ENCODE results near the gene SARDH. TPM values are rescaled to one million over a fixed set of nuclear protein-coding genes. Genes with fewer than 3 reads are reported as not detected.

SARDH gene
- polyA plus RNA-seq, 3 donors: not detected

DNA sequence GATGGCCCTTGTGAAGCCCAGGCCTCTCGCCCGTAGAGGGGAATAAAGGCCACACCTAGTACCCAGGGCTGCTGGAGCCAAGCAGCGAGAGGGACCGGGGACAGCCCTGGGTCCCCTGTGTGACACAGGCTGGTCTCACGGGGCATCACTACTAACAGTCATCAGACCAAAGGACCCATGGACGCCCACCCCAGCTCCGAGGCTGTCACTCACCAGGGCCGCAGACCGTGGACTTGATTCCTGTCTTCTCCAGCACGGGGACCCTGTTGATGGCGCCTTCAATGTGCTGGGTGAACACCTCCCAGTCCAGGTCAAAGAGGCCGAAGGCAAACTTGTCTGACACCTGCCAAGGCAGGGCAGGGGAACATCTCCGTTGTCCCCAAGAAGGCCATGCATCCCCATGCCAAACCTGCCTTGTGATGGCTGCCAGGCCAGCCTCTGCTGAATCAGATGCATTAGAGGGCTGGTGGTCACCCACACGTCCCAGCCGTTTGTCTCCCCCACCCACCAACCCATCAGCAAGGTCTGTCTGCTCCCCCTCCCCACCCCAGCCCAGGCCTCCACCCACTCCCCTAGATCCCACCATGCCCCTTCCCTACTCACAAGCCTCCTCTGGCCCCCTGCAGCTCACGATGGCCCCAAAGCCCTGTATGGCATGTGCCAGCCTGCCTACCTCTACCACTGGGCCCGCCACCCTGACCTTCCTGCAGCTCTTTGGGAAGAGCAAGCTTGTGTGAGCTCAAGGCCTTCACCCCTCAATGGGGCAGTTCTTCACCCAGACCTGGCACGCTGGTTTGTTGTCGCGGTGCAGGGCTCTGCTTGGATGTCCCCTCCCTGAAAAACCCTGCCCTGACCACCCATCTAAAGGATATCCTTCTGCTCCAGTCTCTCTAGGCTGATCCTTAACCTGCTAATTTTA is 20.8 kb downstream of the SARDH start:
- no peak overlapping the region for H3K27ac Mint-ChIP-seq

DNA sequence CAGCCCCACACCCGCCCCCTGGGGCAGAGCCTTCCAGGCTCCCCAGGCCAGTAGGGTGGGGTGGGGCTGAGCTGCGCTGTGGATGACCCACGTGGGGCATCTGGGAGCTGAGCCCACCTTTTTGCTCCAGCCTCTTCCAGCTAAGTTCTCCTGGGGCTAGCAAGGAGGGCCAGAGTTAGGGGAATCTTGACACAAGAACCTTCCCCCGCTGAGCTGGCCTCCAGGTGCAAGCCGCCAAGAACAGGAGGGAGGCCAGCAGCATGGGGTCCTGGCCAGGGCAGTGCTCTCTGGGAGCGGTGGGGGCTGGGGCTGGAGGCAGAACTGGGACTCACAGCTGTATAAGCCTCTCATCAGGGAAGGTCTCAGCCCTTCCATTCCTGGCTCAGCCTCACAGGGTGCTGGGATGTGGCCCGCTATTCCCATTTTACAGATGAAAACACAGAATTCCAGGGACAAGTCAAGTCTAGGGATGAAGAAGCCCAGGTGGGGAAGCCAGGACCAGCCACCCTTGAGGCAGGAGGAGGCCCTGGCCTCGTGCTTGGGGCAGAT is 21.5 kb downstream of the SARDH start:
- Mint-ChIP-seq H3K9me3 (peaks cover 0 to 3% (median 3%) of the 10 kb centered on the region in 7 donors), H3K36me3 (no peaks in the 10 kb centered on the region), H3K4me1 (no peaks in the 10 kb centered on the region), H3K27ac (no peak overlapping the region), H3K4me3 (no peak overlapping the region), H3K27me3 (ENCODE audit: low read depth in 3 of 3) (peaks cover 3 to 8% (median 6%) of the 10 kb centered on the region in 3 donors)
- H4K20me1 ChIP-seq (ENCODE audit: insufficient read depth, low read length): no peaks in the 10 kb centered on the region
- TF ChIP-seq, protein P1, sequence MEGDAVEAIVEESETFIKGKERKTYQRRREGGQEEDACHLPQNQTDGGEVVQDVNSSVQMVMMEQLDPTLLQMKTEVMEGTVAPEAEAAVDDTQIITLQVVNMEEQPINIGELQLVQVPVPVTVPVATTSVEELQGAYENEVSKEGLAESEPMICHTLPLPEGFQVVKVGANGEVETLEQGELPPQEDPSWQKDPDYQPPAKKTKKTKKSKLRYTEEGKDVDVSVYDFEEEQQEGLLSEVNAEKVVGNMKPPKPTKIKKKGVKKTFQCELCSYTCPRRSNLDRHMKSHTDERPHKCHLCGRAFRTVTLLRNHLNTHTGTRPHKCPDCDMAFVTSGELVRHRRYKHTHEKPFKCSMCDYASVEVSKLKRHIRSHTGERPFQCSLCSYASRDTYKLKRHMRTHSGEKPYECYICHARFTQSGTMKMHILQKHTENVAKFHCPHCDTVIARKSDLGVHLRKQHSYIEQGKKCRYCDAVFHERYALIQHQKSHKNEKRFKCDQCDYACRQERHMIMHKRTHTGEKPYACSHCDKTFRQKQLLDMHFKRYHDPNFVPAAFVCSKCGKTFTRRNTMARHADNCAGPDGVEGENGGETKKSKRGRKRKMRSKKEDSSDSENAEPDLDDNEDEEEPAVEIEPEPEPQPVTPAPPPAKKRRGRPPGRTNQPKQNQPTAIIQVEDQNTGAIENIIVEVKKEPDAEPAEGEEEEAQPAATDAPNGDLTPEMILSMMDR (IDR thresholded peaks at IDR 0.05): no peak
- H3K9ac ChIP-seq (ENCODE audit: insufficient read depth, low read length, poor library complexity, severe bottlenecking): no peak overlapping the region
- no peaks in the 10 kb centered on the region for H3K79me2 ChIP-seq (ENCODE audit: insufficient read depth, low read length)
- WGBS (ENCODE audit: insufficient coverage): 87% methylated on average over 7 of the region's 8 CpGs
- no peak overlapping the region for H3K4me3 ChIP-seq (replicated peaks in 1 of 3; ENCODE audit: low read depth in 2 of 3, low read length in 3 of 3)
- no peak overlapping the region for H3K4me2 ChIP-seq (replicated peaks; ENCODE audit: extremely low read depth, low read length, poor library complexity, severe bottlenecking)
- H3K27me3 ChIP-seq (ENCODE audit: control insufficient read depth in 2 of 2, insufficient read depth in 2 of 2, low read length in 2 of 2): no peaks in the 10 kb centered on the region
- H2AFZ ChIP-seq (ENCODE audit: insufficient read depth, low read depth, low read length, poor library complexity, severe bottlenecking): no peak overlapping the region
- no peak overlapping the region for H3K27ac ChIP-seq (ENCODE audit: low read depth in 1 of 2, low read length in 2 of 2)
- no peaks in the 10 kb centered on the region for H3K36me3 ChIP-seq (replicated peaks in 1 of 2; ENCODE audit: control insufficient read depth in 1 of 2, insufficient read depth in 2 of 2, low read length in 2 of 2)
- H3K9me3 ChIP-seq (replicated peaks in 1 of 2; ENCODE audit: control insufficient read depth in 1 of 2, insufficient read depth in 1 of 2, low read length in 2 of 2): no peaks in the 10 kb centered on the region
- intact Hi-C loops (cut with micrococcal nuclease): no loop called here
- DNase-seq: no peak
- H3K4me1 ChIP-seq (ENCODE audit: control insufficient read depth in 1 of 2, insufficient read depth in 2 of 2, low read length in 2 of 2): no peaks in the 10 kb centered on the region

More for the DNA sequence above, 20.8 kb downstream of the SARDH start:
- Histone ChIP-seq H3K9ac (ENCODE audit: insufficient read depth, low read length, poor library complexity, severe bottlenecking) (no peak overlapping the region), H2AFZ (ENCODE audit: insufficient read depth, low read depth, low read length, poor library complexity, severe bottlenecking) (no peak overlapping the region), H3K27ac (ENCODE audit: low read depth in 1 of 2, low read length in 2 of 2) (no peak overlapping the region), H3K4me3 (replicated peaks in 1 of 3; ENCODE audit: low read depth in 2 of 3, low read length in 3 of 3) (no peak overlapping the region), H3K79me2 (ENCODE audit: insufficient read depth, low read length) (no peaks in the 10 kb centered on the region), H4K20me1 (ENCODE audit: insufficient read depth, low read length) (no peaks in the 10 kb centered on the region), H3K9me3 (replicated peaks in 1 of 2; ENCODE audit: control insufficient read depth in 1 of 2, insufficient read depth in 1 of 2, low read length in 2 of 2) (no peaks in the 10 kb centered on the region), H3K4me1 (ENCODE audit: control insufficient read depth in 1 of 2, insufficient read depth in 2 of 2, low read length in 2 of 2) (no peaks in the 10 kb centered on the region), H3K27me3 (ENCODE audit: control insufficient read depth in 2 of 2, insufficient read depth in 2 of 2, low read length in 2 of 2) (no peaks in the 10 kb centered on the region), H3K36me3 (replicated peaks in 1 of 2; ENCODE audit: control insufficient read depth in 1 of 2, insufficient read depth in 2 of 2, low read length in 2 of 2) (no peaks in the 10 kb centered on the region), H3K4me2 (replicated peaks; ENCODE audit: extremely low read depth, low read length, poor library complexity, severe bottlenecking) (no peak overlapping the region)
- 94% methylated on average over 20 of the region's 20 CpGs for WGBS (ENCODE audit: insufficient coverage)
- Mint-ChIP-seq H3K4me1 (no peaks in the 10 kb centered on the region), H3K4me3 (no peak overlapping the region), H3K36me3 (no peaks in the 10 kb centered on the region), H3K27me3 (ENCODE audit: low read depth in 3 of 3) (peaks cover 5 to 8% (median 6%) of the 10 kb centered on the region in 3 donors), H3K9me3 (peaks cover 0 to 3% (median 3%) of the 10 kb centered on the region in 7 donors)
- intact Hi-C loops (cut with micrococcal nuclease): no loop called here
- DNase-seq: no peak
- TF ChIP-seq, protein P1 (IDR thresholded peaks at IDR 0.05): no peak
